MM.1S (cell line): ENCODE measurements around the gene FBXO46.
A peak's percentile ranks its signal among the peaks of the same experiment; 100 is the strongest.

ENCODE experiments used
- DNase-seq: peaks from one replicate; pipeline ENCODE4 v3.0.0-alpha.2; 2015
- H2AFZ ChIP-seq: fragments of 300-600 bp; sonication (generic); 2 replicates; pipeline ENCODE4 v1.6.0; 2016; ENCODE audit warnings: antibody characterized with exemption, low read length
- H3F3A ChIP-seq: fragments of 300-600 bp; sonication (generic); 2 replicates; pipeline ENCODE4 v1.6.1; 2016; ENCODE audit warnings: mild to moderate bottlenecking, antibody characterized with exemption, low read length, moderate library complexity, mixed read lengths; ENCODE audit not compliant: insufficient read depth
- H3K27ac ChIP-seq: fragments of 300-600 bp; sonication (generic); 2 replicates; pipeline ENCODE4 v1.5.1; 2016; ENCODE audit warnings: mild to moderate bottlenecking, low read length
- H3K27me3 ChIP-seq: fragments of 300-600 bp; sonication (generic); replicated peaks from 2 replicates; pipeline ENCODE4 v1.6.0; 2016; ENCODE audit warnings: low read length; ENCODE audit not compliant: insufficient read depth
- H3K36me3 ChIP-seq: fragments of 300-600 bp; sonication (generic); replicated peaks from 2 replicates; pipeline ENCODE4 v1.6.1; 2016; ENCODE audit warnings: mild to moderate bottlenecking, low read length, mixed read lengths; ENCODE audit not compliant: insufficient read depth
- H3K4me1 ChIP-seq: fragments of 300-600 bp; sonication (generic); 2 replicates; pipeline ENCODE4 v1.6.1; 2016; ENCODE audit warnings: low read length, mixed read lengths
- H3K4me2 ChIP-seq: fragments of 300-600 bp; sonication (generic); 2 replicates; pipeline ENCODE4 v1.6.0; 2016; ENCODE audit warnings: low read depth, low read length
- H3K4me3 ChIP-seq: fragments of 300-600 bp; sonication (generic); 2 replicates; pipeline ENCODE4 v1.5.1; 2016; ENCODE audit warnings: low read length, mixed read lengths
- H3K79me2 ChIP-seq: fragments of 300-600 bp; sonication (generic); 2 replicates; pipeline ENCODE4 v1.6.1; 2016; ENCODE audit warnings: mixed run types, low read length, mixed read lengths
- H3K9ac ChIP-seq: fragments of 300-600 bp; sonication (generic); 2 replicates; pipeline ENCODE4 v1.6.1; 2016; ENCODE audit warnings: low read length, mixed read lengths
- H3K9me2 ChIP-seq: fragments of 300-600 bp; sonication (generic); replicated peaks from 2 replicates; pipeline ENCODE4 v1.6.1; 2016; ENCODE audit warnings: mild to moderate bottlenecking, low read length, mixed read lengths; ENCODE audit not compliant: insufficient read depth
- H3K9me3 ChIP-seq: fragments of 300-600 bp; sonication (generic); replicated peaks from 2 replicates; pipeline ENCODE4 v1.6.1; 2016; ENCODE audit warnings: mild to moderate bottlenecking, low read length, mixed read lengths; ENCODE audit not compliant: insufficient read depth
- H4K20me1 ChIP-seq: fragments of 300-600 bp; sonication (generic); 2 replicates; pipeline ENCODE4 v1.6.1; 2016; ENCODE audit warnings: mild to moderate bottlenecking, low read length, moderate library complexity, mixed read lengths; ENCODE audit not compliant: insufficient read depth
- CTCF ChIP-seq: fragments of 300-600 bp; sonication (generic); IDR thresholded peaks from 2 replicates; pipeline ENCODE4 v1.5.1; 2016; ENCODE audit warnings: antibody characterized with exemption, low read length, mixed read lengths
- EZH2 ChIP-seq: fragments of 300-600 bp; sonication (generic); optimal IDR thresholded peaks from 2 replicates; pipeline ENCODE3; 2017; ENCODE audit warnings: low read depth, mild to moderate bottlenecking, antibody characterized with exemption, low read length, mixed read lengths
- EZH2phosphoT487 ChIP-seq: fragments of 300-600 bp; sonication (generic); IDR thresholded peaks from 2 replicates; pipeline ENCODE4 v1.6.1; 2018; ENCODE audit warnings: antibody characterized with exemption, low read length

FBXO46 gene

GRCh38 chr19:45730368-45731288, at the start of gene FBXO46:
Gene FBXO46 (minus strand): TSS chr19:45730896. CDS start chr19:45713495, 17,401 bp downstream.
- Histone ChIP-seq H3K27ac (no peak within 1 kb of the TSS; the same call in 1 of the 2 replicates), H3K9me3 (no peaks in the 10 kb centered on the region), H3K79me2 (peaks cover 51% of the 10 kb centered on the region), H3K4me1 (0 out of 2 replicates have a peak, but pooled peaks cover 4% of the 10 kb centered on the region), H3K9ac (peak within 1 kb of the TSS; percentile 82), H3K27me3 (no peaks in the 10 kb centered on the region), H3K4me2 (peak within 1 kb of the TSS; percentile 79), H2AFZ (peak within 1 kb of the TSS; percentile 91), H3K36me3 (no peaks in the 10 kb centered on the region), H4K20me1 (no peaks in the 10 kb centered on the region), H3K9me2 (no peaks in the 10 kb centered on the region), H3F3A (no peaks in the 10 kb centered on the region), H3K4me3 (peak within 1 kb of the TSS; percentile 89)
- peak; percentile 96 for DNase-seq
- TF ChIP-seq EZH2phosphoT487 (no peak), EZH2 (no peak), CTCF (peak; percentile 34)

DNA sequence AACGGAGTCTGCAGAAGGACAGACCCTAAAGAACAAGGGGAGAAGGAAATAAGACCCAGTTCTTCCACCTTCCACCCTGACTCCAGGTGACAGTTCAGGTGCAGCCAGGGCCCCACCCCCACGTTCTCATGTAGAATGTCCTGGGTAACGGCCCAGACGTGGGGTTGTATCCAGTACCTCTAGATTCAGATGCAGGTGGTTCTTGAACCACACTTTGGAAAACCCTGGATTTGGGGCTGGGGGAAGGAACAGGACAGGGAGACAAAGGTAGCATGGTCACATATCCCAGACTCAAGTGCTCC, 49.4 kb upstream of the FBXO46 start:
- H3K4me3 ChIP-seq = peak overlapping the region; percentile 17; the same call in 1 of the 2 replicates

More for the DNA sequence above, 49.4 kb upstream of the FBXO46 start:
- TF ChIP-seq CTCF = no peak
- TF ChIP-seq EZH2phosphoT487 = no peak
- TF ChIP-seq EZH2 = no peak
- Histone ChIP-seq H3F3A (peaks cover 6% of the 10 kb centered on the region; the same call in 1 of the 2 replicates), H3K4me2 (peak overlapping the region; percentile 38), H3K36me3 (no peaks in the 10 kb centered on the region), H3K27me3 (no peaks in the 10 kb centered on the region), H3K79me2 (no peaks in the 10 kb centered on the region), H3K9me3 (no peaks in the 10 kb centered on the region), H4K20me1 (no peaks in the 10 kb centered on the region), H3K9me2 (no peaks in the 10 kb centered on the region), H3K27ac (no peak overlapping the region), H2AFZ (no peak overlapping the region), H3K9ac (no peak overlapping the region; the same call in 1 of the 2 replicates), H3K4me1 (0 out of 2 replicates have a peak, but pooled peaks cover 6% of the 10 kb centered on the region)
- DNase-seq = no peak
